HL-60 (cell line): ENCODE data around the gene HPCAL1.

ENCODE experiments used
- POLR2AphosphoS5 ChIP-seq: IDR thresholded peaks from 2 replicates; pipeline ENCODE4 v1.6.1; 2012; ENCODE audit warnings: low read depth
- TF ChIP-seq, protein P1 (sequence below): IDR thresholded peaks from one replicate; pipeline ENCODE4 v1.5.1; 2011; ENCODE audit warnings: low read length, control low read depth, inconsistent platforms; ENCODE audit not compliant: insufficient read depth
- TF ChIP-seq, protein P2 (sequence below): IDR thresholded peaks from 2 replicates; pipeline ENCODE4 v1.6.1; 2012; ENCODE audit warnings: low read depth; ENCODE audit not compliant: insufficient replicate concordance

DNA sequence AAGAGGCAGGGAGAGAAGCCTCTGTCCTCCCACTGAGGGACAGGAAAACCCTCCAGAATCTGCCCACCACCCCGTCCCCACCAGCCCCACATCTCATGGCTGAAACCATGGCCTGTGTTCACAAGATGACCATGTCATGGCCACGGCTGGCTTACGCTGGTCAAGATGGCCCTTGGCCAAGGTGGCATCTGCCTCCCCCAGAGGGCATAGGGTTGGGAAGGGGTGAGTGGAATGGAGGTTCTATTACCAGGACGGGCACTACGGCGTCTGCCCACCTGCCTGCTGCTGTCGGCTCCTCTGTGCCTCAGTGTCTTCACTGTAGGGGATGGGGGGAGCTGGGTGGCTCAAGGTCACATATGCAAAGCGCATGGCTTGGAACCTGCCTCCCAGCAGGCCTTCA, 125.7 kb downstream of the HPCAL1 start:
- TF ChIP-seq, protein P1, sequence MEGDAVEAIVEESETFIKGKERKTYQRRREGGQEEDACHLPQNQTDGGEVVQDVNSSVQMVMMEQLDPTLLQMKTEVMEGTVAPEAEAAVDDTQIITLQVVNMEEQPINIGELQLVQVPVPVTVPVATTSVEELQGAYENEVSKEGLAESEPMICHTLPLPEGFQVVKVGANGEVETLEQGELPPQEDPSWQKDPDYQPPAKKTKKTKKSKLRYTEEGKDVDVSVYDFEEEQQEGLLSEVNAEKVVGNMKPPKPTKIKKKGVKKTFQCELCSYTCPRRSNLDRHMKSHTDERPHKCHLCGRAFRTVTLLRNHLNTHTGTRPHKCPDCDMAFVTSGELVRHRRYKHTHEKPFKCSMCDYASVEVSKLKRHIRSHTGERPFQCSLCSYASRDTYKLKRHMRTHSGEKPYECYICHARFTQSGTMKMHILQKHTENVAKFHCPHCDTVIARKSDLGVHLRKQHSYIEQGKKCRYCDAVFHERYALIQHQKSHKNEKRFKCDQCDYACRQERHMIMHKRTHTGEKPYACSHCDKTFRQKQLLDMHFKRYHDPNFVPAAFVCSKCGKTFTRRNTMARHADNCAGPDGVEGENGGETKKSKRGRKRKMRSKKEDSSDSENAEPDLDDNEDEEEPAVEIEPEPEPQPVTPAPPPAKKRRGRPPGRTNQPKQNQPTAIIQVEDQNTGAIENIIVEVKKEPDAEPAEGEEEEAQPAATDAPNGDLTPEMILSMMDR, result no peak
- no peak for TF ChIP-seq POLR2AphosphoS5
- TF ChIP-seq, protein P2, sequence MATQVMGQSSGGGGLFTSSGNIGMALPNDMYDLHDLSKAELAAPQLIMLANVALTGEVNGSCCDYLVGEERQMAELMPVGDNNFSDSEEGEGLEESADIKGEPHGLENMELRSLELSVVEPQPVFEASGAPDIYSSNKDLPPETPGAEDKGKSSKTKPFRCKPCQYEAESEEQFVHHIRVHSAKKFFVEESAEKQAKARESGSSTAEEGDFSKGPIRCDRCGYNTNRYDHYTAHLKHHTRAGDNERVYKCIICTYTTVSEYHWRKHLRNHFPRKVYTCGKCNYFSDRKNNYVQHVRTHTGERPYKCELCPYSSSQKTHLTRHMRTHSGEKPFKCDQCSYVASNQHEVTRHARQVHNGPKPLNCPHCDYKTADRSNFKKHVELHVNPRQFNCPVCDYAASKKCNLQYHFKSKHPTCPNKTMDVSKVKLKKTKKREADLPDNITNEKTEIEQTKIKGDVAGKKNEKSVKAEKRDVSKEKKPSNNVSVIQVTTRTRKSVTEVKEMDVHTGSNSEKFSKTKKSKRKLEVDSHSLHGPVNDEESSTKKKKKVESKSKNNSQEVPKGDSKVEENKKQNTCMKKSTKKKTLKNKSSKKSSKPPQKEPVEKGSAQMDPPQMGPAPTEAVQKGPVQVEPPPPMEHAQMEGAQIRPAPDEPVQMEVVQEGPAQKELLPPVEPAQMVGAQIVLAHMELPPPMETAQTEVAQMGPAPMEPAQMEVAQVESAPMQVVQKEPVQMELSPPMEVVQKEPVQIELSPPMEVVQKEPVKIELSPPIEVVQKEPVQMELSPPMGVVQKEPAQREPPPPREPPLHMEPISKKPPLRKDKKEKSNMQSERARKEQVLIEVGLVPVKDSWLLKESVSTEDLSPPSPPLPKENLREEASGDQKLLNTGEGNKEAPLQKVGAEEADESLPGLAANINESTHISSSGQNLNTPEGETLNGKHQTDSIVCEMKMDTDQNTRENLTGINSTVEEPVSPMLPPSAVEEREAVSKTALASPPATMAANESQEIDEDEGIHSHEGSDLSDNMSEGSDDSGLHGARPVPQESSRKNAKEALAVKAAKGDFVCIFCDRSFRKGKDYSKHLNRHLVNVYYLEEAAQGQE, result no peak
